GM21723 (cell line): ENCODE results near the gene TTN.

ENCODE experiments used
- ATAC-seq: cut with Tn5 transposase; IDR thresholded peaks from one replicate; pipeline ENCODE4 v1.9.1; 2021; ENCODE audit warnings: mild to moderate bottlenecking, moderate library complexity; ENCODE audit not compliant: unreplicated experiment

Gene TTN

GRCh38 chr2:178807227-178808008 lies at the start of gene TTN:
Gene TTN, minus strand, starts transcription at chr2:178807423. Its CDS starts 2,781 bp downstream, at chr2:178804642.
- no peak for ATAC-seq

DNA sequence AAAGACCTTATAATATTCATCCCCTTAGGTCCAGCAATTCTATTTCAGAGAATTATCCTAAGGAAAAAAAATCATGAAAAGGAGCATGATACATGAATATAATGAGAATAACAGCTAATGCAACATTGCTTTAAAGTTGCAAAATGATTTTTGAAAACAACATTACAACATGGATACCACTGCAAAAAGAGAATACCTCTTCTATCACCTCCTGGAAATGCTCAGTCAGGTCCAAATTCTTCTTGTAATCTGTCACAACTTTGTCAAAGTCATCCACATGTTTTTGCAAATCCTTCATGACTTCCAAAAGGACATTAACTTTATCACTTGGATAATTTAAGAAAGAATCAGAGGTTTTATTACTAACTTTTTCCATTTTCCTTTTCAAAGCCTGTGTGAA lies 47.9 kb upstream of the TTN start:
- no peak for ATAC-seq

GRCh38 chr2:178848335-178848734 lies 41.1 kb upstream of the TTN start:
- ATAC-seq: no peak

- ATAC-seq: no peak
Observed at GRCh38 chr2:178846458-178846802, 39.2 kb upstream of the TTN start.

DNA sequence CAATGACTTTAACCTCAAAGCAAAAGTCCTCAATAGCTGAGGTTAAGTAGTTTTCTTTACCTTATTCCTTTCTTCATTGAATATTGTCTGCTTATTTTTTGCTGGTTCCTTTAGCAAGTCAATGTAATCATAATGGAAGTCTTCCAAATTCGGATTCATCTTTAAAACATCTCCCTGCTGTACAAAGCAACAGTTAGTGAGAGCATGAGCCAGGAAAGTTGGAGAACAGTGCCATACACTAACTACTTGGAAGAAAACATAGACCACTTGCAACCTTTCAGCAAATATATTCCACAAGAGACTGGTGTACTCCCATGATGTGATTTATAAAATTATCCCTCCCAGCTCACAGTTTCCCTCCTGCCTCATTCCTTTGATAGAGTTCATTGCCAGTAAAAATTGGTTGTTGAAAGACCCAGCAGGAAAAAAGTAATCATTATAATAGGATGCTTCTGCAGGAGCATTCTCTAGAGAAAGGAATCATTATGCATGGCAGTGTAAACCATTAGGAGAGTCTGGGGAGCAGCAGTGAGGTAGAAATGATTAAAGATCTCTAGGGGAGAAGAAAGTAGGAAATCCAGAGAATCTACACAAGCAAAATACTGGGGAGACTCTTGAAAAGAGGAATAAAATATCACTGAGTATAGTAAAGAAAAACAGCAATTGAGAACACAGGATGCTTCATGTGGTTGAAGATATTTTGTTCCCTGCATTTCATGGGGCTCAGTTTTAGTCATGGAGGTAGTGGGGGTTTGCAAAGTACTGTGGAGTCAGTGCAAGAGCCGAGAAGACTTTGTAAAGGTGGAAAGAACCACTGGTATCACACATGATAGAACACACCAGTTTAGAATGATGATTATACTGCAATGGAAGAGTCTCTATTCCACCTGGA lies 38.6 kb upstream of the TTN start:
- no peak for ATAC-seq

GRCh38 chr2:178844701-178845100 lies 37.5 kb upstream of the TTN start:
- no peak for ATAC-seq

DNA sequence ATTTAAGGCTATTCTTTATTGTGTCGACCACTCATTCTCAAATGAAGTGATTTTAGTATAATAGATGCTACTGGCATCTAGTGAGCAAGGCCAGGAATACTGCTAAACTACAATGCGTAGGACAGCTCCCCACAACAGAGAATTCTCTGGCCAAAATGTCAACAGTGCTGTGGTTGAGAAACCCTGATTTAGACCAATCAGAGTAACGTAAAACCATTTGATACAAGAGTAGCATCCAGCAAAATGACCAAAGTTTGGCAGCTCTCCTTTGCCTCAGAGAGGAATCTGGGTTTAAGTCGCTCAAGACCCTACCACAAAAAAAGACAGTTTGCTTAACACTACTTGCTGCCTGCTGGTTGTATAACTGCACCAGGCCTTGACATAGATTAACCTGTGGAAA lies 37.0 kb upstream of the TTN start:
- ATAC-seq: no peak

- no peak for ATAC-seq
Observed at GRCh38 chr2:178843697-178844096, 36.5 kb upstream of the TTN start.

DNA sequence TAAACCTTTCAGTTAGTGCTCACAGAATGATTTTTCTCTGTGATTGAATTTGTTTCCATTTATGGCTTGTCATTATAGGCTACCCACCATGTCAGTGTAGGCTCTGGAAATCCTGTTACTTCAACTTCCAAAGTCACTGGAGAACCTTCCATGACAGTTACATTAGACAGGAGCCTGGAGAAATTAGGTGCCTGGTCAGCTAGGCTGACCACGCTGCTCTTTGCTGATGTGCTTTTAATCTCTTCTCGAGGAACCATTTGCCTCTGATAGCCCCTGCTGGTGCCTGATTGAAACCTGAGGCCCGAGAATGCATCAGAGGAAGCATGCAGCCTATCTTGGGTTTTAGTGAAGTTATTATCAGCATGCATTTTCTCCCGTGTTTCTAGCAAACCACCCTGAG lies 29.6 kb upstream of the TTN start:
- ATAC-seq: no peak

DNA sequence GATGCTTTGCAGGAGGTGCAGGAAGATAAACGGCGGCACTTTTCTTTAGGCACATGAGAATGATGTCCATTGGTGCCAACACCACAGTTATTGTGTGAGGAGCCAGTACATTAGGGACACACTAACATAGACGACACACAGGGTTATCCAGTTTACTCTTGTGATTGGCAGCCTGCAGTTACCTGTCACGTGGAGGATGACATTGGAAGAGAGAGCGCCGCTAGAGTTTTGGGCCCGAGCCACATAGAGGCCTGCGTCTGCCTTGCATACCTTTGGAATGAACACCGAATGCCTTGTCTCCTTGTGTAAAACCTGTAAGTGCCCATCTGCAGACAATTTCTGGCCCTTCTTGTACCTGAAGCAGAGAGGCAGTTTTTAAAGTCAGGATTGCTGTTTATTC lies 26.9 kb upstream of the TTN start:
- no peak for ATAC-seq

DNA sequence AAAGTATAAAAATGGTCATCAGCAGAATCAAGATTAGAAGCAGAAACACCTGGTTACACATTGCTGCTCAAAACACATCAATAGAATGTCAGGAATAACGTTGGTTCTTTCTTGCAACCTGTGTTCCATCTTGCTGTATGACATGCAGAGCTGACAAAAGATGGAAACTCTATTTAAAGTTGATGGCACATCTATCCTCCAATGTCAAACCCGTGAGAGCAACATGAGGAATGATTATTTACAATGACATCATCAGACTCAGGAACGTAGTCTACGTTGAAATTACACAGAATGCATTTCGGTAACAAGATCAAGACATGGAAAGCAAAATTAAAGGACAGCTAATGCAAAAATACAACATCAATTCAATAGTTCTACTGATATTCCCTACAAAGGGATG lies 26.2 kb upstream of the TTN start:
- no peak for ATAC-seq

- no peak for ATAC-seq
Observed at GRCh38 chr2:178830451-178830850, 23.2 kb upstream of the TTN start.

DNA sequence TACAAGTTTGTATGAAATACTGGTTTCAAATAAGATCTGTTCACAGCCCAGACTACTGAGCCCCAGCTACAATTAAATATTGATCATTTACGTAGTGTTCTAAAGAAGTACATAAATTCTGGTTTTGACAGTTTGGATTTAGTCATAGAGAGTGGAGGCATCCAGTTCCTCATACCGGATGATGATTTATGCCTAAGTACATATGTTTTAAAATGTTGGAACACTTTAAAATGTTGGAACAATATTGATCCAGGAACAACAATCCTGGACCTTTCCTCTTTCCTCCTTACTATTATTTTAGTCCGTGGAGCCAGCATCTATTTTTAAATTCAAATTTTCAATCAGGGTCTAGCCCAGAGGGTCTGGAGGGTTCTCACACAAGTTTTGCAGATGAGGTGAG lies 22.8 kb upstream of the TTN start:
- no peak for ATAC-seq

GRCh38 chr2:178829299-178829960 lies 22.2 kb upstream of the TTN start:
- no peak for ATAC-seq

DNA sequence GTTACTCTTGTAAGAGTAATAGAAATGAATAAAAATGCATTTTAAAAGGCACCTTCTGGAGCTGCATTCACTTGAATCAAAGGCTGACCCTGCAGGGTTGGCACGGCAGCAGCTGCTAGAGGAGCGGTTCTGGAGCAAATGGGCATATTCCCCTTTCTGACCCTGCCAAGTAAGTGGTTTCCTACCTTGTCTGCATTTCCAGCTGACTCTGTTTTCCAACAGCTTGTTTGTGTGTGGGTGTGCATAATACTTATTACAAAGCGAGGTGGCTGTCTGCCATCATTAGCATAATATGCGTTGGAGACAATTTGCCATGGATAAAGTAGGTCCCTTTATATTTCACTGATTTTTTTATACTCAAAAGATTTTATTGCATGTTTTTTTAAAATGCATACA lies 21.3 kb upstream of the TTN start:
- no peak for ATAC-seq

DNA sequence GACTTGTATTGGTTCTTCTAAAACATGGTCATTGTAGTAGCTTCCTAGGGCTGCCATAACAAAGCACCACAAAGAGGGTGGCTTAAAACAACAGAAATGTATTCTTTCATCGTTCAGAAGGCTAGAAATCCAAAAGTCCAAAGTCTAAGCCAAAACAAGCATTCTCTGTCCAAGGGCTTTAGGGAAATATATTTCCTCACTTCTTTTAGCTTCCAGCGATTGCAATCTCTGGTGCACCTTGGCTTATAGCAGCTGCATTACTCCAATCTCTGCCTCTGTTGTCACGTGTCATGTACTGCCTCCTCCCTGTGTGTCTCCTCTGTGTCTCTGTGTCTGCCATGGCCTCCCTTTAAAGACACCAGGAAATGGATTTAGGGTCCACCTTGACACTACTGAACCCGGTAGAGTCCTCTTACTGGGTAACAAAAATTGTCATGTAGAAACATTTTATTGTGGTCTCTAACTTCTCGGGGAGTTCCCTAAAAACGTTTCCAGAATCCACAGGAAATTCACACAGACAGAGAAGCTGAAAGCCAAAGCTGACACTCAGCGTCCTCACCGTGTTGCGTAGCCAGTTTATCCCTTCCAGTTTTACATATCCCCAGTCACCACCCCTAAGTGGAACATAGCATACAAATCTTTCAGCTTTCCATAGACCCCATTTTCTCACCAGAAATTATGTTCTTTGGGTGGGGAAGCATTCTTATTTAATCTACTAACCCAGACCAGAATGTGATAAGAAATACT lies 20.7 kb upstream of the TTN start:
- no peak for ATAC-seq

GRCh38 chr2:178827111-178827510 lies 19.9 kb upstream of the TTN start:
- ATAC-seq: no peak

DNA sequence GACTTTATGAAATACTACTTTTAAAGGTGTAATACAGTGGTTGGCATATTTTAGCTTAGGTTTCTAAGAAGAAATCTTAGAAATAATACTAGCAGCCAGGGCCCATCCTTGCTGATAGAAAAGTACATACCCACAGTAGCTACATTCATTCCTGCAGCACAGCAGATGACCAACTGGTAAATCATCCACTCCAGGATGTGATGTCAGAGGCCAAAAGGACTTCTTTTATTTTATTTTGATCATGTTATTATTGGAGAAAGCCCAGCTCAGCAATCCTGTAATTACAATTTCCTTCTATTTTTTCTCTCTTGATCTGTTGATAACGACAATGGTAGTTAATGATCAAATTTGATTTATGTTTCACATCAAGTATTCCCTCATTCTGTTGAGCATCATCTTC lies 18.0 kb upstream of the TTN start:
- ATAC-seq: no peak

- no peak for ATAC-seq
Observed at GRCh38 chr2:178824181-178824580, 17.0 kb upstream of the TTN start.

- ATAC-seq: peak; percentile 89
Observed at GRCh38 chr2:178819992-178820391, 12.8 kb upstream of the TTN start.
